Medulla oblongata (tissue), 1 donor: ENCODE measurements around the gene TBC1D22A.
"Not testable (repeated sequence)": the region's sequence is repeated elsewhere in the genome, so short reads cannot be mapped to it uniquely, and the experiment has no call there.

Source experiments
- DNase-seq: peaks from one replicate; pipeline ENCODE4 v3.0.0-alpha.2; 2015; ENCODE audit errors: extremely low spot score

The TBC1D22A gene

GRCh38 chr22:47139013-47139789, 376.8 kb downstream of the TBC1D22A start:
- no peak for DNase-seq

- DNase-seq = no peak
Measured at GRCh38 chr22:47139790-47140119, 377.3 kb downstream of the TBC1D22A start.

DNA sequence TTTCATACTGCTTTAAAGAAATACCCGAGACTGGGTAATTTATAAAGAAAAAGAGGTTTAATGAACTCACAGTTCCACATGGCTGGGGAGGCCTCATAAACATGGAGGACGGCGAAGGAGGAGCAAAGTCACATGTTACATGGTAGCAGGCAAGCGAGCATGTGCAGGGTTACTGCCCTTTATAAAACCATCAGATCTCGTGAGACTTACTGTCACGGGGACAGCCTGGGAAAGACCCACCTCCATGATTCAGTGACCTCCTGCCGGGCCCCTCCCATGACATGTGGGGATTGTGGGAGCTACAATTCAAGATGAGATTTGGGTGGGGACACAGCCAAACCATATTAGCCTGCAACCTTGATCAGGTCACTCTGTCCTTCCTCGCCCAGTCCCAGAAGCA, 378.5 kb downstream of the TBC1D22A start:
- DNase-seq = not testable (repeated sequence)

DNA sequence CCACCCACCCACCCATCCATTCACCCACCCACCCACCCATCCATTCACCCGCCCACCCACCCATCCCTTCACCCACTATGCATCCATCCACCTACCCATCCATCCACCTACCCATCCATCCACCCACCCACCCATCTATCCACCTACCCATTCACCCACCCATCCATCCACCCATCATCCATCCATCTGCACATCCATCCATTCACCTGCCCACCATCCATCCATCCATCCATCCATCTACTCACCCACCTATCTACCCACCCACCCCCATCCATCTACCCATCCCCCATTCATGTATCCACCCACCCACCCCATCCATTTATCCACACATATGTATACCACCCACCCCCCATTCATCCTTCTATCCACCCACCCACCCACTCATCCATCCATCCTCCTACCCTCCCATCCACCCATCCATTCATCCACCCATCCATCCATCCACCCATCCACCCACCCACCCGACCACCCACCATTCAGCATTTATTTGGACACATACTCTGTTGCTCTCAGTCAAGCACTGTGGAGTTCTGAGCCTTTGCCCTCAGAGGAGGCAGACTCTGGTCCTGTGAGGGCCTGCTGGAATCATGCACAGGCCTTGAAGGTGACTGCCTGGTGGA, 380.1 kb downstream of the TBC1D22A start:
- DNase-seq = no peak

DNA sequence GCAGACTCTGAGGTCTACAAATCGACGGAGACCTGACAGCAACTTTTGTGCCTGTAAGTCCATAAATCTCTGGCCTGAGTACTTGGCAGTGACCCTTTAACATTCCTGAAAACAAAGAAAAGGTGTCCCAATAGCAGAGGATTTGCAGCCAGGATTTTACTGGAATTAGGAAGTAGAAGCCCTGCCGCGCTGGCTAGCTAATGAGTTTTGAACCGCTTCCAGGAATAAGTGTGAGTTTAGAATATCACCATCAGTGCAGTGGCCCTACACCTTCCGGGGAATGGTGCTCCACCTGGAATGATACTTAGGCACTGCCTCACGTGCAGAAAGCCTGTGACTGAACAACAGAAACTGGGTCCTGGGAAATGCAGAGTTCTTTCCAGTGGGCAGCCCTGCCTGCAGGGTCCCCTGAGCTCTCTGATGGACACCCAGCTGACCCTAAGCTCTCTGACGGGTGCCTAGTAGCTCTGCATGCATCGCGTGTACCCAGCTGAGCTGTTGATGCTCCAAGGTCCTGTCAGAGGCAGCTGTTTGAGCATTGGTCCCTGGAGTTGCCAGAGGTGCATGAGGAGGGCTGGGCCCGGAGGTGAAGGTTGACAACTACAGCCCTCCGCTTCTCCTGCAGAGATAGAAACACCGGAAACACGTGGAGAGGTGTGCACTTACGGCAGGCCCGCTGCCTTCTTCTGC, 380.9 kb downstream of the TBC1D22A start:
- no peak for DNase-seq

GRCh38 chr22:47144076-47144765, 381.8 kb downstream of the TBC1D22A start:
- DNase-seq = no peak

DNA sequence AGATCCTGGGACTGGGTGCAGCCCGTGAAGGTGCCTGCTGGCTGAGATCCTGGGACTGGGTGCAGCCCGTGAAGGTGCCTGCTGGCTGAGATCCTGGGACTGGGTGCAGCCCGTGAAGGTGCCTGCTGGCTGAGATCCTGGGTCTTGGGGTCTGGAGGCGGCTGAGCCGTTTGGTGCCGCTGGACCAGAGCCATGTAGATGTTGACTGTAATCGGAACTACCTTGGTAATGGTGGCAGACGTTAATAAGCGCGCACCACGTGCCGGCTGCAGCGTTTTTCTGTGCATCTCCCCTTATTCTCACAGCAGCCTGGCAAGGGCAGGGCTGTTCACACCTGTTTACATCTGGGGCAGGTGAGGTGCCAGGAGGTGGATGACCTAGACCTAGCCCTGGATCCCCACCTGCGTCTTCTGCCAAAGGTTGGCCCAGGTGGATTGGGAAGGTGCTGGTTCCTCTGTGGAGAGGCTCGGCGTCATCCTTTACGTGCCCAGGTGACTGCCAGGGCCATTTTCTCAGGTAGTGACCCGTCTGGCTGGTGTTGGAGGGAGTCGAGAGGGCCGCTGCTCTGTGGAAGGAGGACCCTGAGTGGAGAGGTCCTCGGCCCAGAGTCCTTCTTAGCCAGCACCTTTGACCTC, 382.5 kb downstream of the TBC1D22A start:
- DNase-seq = no peak

DNA sequence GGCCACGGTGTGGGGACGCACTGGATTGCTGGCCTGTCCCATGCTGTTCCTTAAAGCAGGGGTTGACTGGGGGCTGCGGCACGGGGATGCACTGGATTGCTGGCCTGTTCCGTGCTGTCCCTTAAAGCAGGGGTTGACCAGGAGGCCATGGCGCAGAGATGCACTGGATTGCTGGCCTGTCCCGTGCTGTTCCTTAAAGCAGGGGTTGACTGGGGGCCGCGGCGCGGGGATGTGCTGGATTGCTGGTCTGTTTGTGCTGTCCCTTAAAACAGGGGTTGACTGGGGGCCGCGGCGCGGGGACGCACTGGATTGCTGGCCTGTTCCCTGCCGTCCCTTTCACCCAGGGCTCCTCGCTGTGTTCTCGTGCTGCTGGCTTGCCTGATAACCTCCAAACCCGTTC, 383.4 kb downstream of the TBC1D22A start:
- no peak for DNase-seq

DNA sequence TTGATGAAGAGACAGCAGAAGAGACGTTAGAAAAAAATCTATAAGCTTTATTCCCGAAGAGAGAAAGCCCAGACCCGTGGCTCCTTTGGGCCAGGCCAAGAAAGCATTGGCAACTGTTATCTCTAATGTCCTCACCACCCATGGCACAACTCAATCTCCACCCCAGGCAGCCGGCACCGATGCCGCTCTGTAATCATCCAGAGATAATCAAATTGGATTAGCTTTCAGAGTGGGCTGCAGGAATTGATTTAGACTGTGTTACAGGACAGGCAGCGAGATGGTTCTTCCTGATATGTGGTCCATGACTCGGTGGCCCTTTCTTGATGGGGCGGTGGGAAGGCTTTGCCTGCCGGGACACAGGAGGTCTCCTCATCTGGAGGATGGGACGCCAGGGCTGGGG, 383.9 kb downstream of the TBC1D22A start:
- no peak for DNase-seq

GRCh38 chr22:47146941-47147340, 384.5 kb downstream of the TBC1D22A start:
- DNase-seq = no peak

DNA sequence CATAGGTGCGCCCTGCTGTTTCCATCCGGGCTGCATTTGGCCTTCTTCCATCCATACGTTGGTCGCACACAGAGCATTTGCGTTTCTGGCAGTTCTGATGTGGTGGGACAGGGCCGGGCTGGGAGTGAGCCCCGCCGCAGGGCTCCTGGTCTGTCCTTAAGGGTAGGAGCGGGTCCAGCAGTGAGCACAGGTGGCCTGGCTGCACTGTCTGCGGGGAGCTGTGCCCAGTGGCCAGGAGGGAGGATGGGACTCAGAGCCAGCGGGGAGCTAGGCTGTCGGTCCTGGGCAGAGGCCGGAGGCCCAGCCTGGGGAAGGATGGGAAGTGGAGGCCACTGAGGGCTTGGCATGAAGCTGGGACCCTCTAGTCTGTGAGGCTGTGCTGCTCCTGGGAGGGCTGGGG, 385.1 kb downstream of the TBC1D22A start:
- DNase-seq = no peak

- no peak for DNase-seq
Measured at GRCh38 chr22:47148510-47148909, 386.1 kb downstream of the TBC1D22A start.

DNA sequence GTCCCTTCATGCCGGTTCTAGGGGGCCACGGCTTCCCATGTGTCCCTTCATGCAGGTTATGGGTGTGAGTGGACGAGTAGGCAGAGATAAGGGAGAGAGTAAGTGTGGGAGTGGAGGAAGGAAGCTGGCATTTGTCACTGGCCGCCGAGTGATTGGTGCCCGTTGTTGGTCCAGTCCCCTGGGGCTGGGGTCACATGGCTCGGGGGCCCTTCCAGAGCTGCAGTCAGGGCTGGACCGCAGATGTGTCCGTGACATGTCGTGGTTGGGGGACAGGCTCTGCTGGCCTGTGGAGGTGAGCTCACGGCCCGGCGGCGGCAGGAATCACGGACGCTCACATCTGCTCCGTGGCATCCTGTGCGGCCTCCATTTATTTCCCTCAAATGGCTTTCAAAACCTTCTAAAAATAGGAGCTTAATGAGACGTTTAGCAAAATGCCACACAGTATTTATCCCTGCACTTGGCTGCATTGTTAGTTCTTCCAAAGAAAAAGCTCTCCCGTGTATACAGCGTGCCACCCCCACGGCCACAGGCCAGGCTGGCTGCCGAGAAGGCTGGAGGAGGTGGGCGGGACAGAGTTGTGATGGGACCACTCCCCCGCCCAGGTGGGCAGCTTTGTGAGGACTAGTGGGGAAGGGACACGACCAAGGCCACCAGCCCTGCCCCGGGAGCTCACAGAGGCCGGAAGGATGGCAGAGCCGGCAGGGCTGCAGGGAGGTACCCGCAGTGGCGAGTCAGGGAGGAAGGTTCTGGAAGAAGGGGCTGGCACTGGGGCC, 386.7 kb downstream of the TBC1D22A start:
- no peak for DNase-seq

DNA sequence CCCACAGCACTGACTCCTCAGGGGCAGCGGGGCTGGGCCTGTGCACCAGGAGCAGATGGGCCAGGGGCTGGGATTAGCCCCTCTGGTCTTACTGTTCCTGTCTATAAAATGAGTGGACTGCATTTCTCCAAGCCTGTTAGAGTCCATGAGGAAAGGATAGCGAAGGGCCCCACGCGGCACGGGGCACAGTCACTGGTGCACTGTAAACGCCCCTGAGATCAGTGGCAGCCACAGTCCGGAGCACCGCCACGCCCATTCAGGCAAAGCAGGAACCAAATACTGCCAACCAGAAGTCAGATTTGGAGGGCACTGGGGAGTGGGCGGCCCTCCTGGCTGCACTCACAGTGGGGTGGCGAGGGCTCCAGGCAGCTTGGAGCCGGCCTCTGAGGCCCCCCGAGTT, 387.5 kb downstream of the TBC1D22A start:
- no peak for DNase-seq

DNA sequence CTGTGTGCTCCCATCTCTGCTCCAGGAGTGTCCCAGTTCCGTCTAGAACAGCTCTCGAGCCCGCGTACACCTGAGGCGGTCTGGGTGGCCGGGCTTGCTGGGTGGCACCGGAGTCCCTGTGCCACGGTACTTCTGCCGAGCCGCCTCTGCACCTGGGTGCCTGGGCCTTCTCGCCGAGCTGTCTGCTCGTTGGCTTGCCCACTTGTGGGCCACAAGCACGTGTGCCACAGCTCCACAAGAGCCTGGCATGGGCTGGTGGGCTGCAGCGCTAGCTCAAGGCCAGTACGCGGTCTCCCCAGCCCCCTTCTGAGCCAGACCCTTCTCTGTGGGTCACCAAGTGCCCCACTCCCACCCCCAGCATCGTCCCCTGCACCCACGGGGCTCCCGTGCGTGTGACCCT, 388.0 kb downstream of the TBC1D22A start:
- DNase-seq = no peak

DNA sequence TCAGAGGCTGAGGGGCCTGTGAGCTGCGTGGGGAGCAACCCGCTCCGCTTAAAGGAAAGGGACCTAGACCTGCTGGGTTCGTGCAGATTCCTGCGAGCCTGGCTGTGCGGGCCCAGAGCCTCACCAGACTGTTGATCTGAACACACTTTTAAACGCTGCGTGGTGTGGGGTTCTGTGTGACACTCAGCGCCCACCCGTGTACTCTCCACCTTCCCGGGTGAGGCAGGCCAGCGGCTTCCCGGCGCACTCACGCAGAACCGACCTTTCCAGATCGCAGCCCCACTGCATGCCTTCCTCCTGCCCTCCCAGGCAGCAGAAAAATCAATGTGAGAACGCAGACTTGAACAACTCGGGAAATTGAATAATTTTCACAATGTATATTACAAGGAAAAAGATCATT, 388.6 kb downstream of the TBC1D22A start:
- DNase-seq = no peak

DNA sequence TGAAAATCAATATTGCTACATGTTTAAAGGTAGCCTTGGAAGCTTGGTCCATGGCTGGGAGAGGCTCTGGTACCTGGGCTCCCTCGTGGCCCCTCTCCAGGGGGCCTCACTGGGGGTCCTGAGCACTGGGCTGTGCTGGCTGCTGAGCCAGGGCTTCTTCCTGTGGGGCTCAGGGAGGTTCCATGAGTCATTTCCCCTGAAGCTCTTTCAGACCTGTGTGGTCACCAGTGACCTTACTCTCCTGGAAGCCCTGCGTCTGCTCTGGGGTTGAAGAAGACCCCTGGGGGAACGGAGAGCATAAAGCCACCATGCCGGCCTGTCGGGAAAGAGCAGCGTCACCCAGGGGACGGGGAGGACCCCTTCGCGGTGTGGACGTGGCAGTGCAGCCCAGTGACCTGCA, 389.0 kb downstream of the TBC1D22A start:
- no peak for DNase-seq

DNA sequence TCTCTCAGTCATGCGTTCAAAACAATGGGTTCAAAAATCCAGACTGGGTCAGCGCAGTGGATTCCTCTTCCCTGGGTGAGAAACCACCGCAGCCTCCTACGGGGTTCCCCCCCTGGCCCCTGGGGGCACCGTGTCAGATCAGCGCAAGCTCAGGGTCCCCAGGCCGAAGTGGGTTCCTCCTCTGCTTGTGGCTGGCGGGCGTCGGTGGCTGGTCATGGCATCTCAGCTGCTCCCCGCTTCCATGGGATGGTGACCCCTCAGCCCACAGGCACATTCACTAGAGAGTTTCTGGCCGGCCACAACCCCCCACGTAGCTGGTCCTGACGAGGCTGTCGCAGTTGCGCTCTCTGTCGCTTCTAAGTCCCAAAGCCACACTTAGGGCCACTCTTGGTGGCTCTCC, 389.8 kb downstream of the TBC1D22A start:
- no peak for DNase-seq

GRCh38 chr22:47152938-47153337, 390.5 kb downstream of the TBC1D22A start:
- no peak for DNase-seq

- no peak for DNase-seq
Measured at GRCh38 chr22:47153854-47154525, 391.5 kb downstream of the TBC1D22A start.

- peak; percentile 74 for DNase-seq
Measured at GRCh38 chr22:47154621-47155081, 392.2 kb downstream of the TBC1D22A start.
